A549 (cell line): ENCODE results near the gene RNASE8.

Experiments used
- BHLHE40 ChIP-seq: IDR thresholded peaks from 2 replicates; pipeline ENCODE4 v1.6.1; 2012; ENCODE audit warnings: low read depth, low read length, inconsistent platforms
- CTCF ChIP-seq: fragments of >200 bp; sonication (Bioruptor Twin); formaldehyde crosslinking; IDR thresholded peaks from 3 replicates; pipeline ENCODE4 v1.5.1; 2016
- MAZ ChIP-seq: fragments of 150-350 bp; IDR thresholded peaks from 2 replicates; pipeline ENCODE4 v1.6.1; 2014; ENCODE audit warnings: antibody characterized with exemption, low read depth, low read length, borderline replicate concordance
- POLR2A ChIP-seq: IDR thresholded peaks from 2 replicates; pipeline ENCODE4 v1.6.1; 2012; ENCODE audit warnings: mild to moderate bottlenecking, low read length

- TF ChIP-seq POLR2A (no peak), CTCF (no peak), BHLHE40 (no peak), MAZ (no peak)
Observed at GRCh38 chr14:21107283-21107800, 49.7 kb downstream of the RNASE8 start.
